NCI-H1436 treated with DMSO at 0.1 percent for 48 hours (cell line): ENCODE data around the gene DDX28.
"Not testable (repeated sequence)": the region's sequence is repeated elsewhere in the genome, so short reads cannot be mapped to it uniquely, and the experiment has no call there.

Experiments
- DNase-seq: peaks from one replicate; lab custom pipeline; 2025; lab: John Stamatoyannopoulos, UW

Gene DDX28

DNA sequence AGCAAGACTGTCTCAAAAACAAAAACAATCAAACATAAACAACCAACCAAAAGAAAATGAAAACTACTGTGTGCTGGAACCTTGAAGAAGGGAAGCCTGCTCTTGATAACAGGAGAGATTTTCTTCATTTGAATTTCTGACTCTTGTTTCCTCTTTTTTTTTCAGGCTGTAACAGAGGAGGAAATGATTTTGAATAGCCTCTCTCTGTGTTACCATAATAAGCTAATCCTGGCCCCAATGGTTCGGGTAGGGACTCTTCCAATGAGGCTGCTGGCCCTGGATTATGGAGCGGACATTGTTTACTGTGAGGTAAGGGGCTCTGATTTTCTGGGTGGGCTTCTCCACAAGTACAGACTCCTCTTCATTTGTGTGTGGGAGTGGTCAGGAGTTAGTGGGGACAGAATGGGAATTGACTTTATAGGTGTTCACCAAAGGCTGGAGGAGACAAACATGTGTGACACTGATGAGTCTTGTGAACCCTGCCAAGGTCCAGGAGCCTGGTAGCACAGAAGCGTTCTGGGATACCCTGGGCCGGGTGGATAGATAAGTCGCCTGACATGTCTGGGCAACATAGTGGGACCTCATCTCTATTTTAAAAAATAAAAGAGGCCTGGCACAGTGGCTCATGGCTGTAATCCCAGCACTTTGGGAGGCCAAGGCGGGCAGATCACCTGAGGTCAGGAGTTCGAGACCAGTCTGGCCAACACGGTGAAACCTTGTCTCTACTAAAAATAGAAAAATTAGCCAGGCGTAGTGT lies 15.0 kb upstream of the DDX28 start:
- no peak for DNase-seq

DNA sequence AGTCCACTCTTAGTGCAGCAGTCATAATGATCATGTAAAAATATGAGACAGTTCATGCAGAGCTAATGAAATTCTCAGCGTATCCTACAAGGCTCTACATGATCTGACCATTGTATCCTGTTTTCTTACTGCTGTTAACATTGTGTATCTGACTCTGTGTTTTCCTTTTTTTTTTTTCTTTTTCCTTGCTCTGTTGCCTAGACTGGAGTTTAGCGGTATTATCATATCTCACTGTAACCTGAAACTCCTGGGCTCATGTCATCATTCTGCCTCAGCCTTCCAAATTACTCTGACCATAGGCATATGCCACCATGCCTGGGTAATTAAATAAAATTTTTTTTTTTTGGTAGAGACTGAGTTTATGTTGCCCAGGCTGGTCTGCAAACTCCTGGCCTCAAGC lies 12.2 kb upstream of the DDX28 start:
- no peak for DNase-seq

DNA sequence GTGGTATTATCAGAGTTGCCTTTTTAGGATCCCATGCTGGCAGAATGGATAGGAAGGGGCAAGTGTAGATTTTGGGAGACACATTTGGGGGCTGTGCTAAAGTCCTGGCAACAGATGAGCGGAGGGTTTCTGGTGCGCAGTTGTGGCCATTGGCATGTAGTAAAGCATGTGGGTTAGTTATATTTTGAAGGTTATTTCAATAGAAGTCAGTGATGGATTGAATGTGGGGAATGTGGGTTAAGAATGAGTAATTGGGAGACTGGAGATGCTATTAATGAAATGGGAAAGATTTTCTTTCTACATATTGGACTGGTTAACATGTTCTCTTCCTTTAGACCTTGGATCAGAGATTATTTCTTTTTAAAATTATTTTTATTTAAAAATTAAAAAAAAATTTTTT lies 10.1 kb upstream of the DDX28 start:
- DNase-seq, result no peak

DNA sequence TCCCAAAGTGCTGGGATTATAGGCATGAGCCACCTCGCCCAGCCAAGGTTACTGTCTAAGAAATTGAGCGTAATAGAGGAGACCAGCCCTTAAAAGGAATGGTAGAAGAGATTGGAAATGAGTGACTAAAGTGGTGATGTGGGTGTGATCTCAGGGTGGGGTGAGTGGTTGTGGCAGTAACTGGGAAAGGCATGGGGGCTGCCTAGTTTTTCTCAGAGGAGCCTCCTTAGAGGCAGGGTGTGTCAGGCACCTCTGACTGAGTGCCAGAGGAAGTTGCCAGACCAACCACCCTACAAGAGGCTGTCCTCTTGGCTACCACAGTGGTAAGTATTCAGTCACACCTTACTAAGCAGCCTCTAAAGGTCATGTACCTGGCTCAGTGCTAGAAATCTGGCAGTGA lies 8.9 kb upstream of the DDX28 start:
- DNase-seq, result no peak

DNA sequence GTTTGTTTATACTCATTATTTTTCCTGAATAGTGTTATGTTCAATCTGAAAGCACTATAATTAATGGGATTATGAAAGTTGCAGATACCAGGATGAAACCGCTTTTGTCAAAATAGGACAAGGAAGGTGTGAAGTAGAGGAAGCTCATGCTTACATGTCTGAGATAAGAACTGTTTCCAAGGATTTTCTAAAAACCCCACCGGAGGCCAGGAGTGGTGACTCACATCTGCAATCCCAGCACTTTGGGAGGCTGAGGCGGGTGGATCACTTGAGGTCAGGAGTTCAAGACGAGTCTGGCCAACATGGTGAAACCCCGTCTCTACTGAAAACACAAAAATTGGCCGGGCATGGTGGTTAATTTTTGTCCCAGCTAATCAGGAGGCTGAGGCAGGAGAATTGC lies 7.1 kb upstream of the DDX28 start:
- not testable (repeated sequence) for DNase-seq

DNA sequence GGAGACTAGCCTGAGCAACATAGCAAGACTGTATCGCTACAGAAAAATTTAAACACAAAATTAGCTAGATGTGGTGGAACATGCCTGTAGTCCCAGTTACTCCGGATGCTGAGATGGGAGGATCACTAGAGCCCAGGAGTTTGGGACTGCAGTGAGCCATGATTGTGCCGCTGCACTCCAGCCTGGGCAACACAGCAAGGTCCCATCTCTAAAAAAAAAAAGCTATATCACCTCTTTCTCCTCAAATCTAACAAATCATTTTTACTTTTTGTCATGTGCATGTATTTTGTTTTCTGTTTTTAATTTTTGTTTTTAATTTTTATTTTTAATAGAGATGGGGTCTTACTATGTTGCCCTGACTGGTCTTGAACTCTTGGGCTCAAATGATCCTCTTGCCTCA lies 6.0 kb upstream of the DDX28 start:
- no peak for DNase-seq

DNA sequence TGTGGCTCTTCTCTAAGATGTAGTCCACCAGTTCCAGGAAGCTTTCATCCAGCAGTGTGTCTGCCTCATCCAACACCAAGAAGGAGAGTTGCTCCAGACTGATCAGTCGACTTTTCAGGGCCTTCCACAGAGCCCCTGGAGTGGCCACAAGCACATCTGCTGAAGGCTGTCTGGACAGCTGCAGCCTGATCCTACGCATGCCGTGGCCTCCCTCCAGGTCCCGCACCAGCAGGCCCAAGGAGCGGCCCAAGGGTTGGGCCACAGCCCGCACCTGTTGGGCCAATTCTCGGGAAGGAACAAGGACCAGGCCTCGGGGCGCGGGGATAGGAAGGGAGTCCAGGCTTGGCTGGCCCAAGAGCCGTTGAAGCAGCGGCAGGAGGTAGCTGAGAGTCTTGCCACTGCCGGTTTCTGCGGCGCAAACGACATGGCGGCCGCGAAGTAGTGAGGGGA lies 729 bp downstream of the DDX28 start:
- DNase-seq, result no peak

DNA sequence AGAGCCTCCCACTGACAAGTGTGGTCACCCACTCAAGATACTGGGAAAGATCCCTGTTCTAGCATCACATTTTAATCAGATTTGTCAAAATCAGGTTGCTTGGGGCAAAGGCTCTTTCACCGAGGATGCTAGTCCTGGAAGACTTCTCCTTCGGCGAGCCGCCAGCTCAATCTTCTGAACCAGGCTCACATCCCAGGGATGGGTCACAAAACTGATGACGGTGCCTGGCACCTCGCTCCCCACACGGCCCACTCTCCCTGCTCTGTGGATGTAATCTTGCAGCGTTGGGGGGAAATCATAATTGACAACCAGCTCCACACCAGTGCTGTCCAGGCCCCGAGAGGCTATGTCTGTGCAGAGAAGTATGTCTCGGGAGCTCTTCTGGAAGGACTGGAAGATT lies 1.5 kb downstream of the DDX28 start:
- no peak for DNase-seq

DNA sequence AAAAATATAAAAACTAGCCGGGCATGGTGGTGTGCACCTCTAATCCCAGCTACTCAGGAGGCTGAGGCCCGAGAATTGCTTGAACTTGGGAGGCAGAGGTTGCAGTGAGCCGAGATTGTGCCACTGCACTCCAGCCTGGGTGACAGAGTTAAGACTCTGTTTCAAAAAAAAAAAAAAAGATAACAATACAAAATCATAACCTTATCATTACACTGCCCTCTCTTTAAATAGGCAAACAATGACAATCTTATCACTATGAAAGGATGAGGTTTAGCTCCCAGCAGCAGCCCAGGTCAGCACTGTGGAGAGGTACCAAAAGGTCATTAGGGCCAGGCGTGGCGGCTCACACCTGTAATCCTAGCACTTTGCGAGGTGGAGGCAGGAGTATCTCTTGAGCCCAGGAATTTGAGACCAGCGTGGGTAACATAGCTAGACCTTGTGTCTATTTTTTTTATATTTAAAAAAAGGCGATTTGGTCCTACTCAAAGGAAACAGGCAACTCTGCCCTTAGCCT lies 3.8 kb downstream of the DDX28 start:
- DNase-seq, result no peak

DNA sequence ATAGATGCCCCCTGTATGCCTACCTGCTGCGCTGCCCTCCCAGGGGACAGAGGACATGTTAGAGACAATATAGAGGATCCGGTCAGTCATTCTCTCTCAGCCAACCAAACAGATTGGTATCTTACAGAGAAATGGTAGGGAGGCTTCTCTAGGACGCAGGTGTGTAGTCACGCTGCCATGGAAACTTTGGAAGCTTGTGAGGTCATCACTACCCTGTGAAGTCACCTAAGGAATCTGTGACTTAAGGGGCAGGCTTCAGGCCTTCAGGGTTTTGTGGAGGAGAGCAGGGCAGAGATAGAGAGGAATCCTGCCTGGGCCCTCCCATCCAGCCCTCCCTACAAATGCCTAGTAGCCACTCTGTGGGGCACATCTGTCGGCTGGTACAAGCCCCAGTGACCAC lies 7.4 kb downstream of the DDX28 start, which contains the start of gene DPEP2NB:
Gene DPEP2NB, minus strand, starts transcription at position 231 of the 400 bp plus-strand sequence. Its CDS starts 141 bp downstream, at position 90.
- DNase-seq, result no peak

DNA sequence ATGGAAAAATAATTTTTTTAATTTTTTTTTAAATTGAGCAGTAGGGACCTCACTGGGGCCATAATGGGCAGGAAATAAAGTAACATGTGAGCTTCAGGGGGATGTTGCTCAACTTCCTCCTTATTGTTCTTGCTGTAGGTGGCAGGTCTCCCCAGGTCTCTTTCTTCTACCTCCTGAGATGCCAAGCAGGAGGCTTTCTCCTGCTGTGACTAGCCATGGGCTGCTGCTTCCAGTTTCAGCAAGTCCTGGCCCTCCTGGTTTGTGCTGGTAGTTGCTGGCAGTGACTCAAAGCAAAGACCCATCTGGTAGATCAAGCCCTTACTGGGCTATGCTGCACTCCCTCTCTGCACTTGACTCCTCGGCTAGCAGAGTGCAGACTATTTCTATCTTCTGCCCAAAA lies 9.6 kb downstream of the DDX28 start:
- DNase-seq, result no peak

DNA sequence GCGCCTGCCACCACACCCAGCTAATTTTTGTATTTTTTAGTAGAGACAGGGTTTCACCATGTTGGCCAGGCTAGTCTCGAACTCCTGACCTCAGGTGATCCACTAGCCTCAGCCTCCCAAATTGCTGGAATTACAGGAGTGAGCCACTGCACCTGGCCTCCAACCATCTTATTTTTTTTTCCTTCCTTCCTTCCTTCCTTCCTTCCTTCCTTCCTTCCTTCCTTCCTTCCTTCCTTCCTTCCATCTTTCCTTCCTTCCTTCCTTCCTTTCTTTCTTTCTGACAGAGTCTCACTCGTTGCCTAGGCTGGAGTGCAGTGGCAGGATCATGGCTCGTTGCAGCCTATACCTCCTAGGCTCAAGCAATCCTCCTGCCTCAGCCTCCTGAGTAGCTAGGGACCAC lies 13.2 kb downstream of the DDX28 start:
- DNase-seq, result not testable (repeated sequence)

DNA sequence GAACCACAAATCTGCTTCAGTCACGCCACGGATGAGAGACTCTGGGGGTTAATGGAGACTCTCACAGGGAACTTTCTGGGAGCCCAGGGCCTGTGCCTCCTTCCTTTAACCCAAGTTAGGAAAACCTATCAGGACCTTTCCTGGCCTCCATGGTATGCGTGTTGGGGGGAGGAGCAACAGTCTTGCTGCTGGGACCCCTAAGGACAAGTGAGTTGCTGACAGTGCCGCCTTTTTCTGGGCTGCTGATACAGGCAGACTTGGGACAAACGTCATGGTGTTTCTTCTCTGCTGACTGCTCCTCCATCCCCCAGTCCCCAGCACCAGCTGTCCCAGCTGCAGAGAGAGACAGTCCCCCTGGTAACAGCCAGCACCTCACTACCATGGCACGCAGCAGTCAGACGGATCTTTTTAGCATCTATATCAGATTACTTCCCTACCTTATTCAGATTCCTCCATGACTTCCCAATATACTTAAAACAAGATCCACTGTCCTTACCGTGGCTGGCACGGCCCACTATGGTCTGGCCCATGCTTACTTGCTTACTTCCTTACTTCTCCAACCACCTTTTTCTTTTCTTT lies 13.8 kb downstream of the DDX28 start:
- no peak for DNase-seq

DNA sequence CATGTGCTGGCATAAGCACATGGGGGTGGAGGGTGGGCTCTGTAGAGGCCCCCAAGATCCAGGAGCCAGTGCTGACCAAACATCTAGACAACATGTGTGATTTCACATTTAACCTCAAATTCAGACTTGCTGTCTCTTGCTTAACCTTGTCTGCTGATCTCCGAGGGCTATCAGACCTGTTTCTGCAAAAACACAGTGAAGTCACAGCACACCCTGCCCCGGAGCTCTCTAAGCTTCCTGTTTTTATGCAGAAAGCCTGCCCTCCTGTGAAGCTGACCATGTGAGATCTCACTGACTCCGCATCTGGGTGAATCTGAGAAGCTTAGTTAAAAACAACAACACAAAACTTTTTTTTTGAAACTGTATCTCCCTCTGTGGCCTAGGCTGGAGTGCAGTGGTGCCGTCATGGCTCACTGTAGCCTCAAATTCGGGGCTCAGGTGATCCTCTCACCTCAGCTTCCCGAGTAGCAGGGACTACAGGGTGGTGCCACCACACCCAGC lies 17.2 kb downstream of the DDX28 start:
- DNase-seq, result no peak

DNA sequence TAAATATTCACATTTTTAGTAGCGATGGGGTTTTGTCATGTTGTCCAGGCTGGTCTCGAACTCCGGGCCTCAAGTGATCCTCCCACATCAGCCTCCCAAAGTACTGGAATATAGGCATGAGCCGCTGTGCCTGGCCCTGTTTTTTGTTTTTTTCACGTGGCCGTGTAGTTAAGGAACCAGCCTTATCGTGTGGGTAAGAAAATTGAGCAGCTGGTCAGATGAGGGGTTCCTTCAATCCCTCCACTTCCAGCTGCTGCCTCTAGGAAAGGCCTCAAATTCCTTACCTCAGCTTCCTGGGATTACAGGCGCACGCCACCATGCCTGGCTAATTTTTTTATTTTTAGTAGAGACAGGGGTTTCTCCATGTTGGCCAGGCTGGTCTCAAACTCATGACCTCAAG lies 17.8 kb downstream of the DDX28 start:
- no peak for DNase-seq

DNA sequence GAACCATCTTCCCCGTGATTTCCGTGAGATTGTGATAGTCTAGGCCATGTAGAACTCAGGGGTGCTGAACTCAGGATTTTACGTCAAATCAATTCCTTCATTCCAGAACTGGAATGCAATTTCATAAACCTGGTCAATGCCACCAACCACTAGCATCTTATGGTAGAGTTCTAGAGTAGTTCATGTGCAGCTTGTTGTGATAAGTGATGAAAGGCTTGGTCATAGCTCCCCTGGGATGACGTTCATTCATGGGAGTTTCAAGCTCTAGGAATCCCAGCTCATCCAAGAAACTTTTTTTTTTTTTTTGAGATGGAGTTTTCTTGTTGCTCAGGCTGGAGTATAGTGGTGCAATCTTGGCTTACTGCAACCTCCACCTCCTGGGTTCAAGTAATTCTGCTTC lies 20.0 kb downstream of the DDX28 start:
- DNase-seq, result no peak

DNA sequence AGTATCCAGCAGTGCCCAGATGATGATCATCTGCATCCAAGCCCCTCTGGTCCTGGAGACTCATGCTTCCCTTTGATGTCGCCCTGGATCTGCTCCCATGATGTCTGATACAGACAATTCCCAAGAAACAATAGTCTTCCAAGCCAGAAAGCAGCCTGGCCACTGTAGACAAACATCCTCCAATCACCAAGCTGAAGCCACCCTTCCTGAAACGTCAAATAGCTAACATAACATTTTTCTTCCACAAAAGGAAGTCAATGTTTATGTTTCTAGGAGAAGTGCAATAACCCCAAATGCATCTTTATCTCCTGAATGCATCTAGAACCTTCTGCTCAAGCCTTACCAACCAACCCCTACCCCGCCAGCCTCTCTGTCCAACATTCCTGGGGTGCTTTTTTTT lies 22.6 kb downstream of the DDX28 start:
- no peak for DNase-seq

DNA sequence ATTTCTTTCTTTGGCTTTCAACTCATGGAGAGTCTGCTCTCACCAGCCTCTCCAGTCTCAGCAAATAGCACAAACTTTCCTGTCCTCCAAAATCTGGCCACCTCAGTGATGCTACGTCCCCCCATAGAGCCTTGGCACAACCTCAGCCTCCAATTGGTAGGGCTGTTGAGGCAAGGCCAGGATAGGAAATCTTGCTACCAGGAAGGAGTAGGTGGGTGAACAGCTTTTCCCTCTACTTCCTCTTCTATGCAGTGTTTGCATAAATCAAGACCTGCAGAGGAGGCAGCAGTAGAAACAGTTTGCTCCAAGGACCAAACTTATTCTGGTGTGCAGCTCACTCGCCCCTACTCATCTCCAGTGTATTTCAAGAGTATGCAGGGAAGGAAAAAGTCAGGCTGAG lies 23.0 kb downstream of the DDX28 start:
- DNase-seq, result no peak

DNA sequence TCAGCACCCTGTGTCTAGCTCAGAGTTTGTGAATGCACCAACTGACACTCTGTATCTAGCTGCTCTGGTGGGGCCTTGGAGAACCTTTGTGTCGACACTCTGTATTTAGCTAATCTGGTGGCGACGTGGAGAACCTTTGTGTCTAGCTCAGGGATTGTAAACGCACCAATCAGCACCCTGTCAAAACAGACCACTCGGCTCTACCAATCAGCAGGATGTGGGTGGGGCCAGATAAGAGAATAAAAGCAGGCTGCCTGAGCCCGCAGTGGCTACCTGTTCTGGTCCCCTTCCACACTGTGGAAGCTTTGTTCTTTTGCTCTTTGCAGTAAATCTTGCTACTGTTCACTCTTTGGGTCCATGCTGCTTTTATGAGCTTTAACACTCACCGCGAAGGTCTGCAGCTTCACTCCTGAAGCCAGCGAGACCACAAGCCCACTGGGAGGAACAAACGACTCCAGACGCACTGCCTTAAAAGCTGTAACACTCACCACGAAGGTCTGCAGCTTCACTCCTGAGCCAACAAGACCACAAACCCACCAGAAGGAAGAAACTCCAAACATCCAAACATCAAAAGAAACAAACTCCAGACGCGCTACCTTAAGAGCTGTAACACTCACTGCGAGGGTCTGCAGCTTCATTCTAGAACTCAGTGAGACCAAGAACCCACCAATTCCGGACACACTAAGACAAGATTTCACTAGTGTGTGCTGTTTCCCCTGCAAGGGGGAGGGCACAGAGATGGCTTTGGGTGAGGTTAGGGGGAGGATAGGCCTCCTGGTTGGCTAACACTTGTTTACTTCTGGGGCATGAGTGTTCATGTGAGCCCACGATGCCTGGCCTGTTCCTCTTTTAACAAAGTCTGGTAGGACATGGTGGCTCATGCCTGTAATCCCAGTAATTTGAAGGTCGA lies 24.0 kb downstream of the DDX28 start, which contains the start of gene DPEP2:
Gene DPEP2, minus strand, starts transcription at position 706 of the 910 bp plus-strand sequence. CDS start 6,272 bp downstream, outside the sequence.
- not testable (repeated sequence) for DNase-seq

DNA sequence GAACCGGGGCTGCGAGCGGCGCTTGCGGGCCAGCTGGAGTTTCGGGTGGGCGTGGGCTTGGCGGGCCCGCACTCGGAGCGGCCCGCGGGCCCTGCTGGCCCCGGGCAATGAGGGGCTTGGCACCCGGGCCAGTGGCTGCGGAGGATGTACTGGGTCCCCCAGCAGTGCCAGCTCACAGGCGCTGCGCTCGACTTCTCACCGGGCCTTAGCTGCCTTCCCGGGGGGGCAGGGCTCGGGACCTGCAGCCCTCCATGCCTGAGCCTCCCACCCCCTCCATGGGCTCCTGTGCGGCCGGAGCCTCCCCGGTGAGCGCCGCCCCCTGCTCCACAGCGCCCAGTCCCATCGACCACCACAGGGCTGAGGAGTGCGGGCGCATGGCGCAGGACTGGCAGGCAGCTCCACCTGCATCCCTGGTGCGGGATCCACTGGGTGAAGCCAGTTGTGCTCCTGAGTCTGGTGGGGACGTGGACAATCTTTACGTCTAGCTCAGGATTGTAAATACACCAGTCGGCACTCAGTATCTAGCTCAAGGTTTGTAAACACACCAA lies 24.7 kb downstream of the DDX28 start:
- not testable (repeated sequence) for DNase-seq

DNA sequence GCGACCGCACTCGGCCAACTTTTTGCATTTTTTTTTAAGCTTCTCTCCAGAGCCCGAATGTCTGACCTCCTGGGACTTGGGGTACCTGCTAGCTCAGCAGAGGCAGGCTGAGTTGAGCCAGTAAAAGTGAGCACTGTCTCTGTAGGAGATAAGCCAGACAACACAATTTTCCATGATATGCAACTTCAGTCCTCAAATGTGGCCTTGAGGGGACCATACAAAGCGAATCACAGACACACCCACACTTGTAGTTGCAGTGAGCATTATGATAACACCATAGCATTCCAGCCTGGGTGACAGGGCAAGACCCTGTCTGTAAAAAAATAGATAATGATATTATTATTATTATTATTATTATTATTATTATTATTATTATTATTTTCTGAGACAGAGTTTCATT lies 26.4 kb downstream of the DDX28 start:
- DNase-seq, result no peak

DNA sequence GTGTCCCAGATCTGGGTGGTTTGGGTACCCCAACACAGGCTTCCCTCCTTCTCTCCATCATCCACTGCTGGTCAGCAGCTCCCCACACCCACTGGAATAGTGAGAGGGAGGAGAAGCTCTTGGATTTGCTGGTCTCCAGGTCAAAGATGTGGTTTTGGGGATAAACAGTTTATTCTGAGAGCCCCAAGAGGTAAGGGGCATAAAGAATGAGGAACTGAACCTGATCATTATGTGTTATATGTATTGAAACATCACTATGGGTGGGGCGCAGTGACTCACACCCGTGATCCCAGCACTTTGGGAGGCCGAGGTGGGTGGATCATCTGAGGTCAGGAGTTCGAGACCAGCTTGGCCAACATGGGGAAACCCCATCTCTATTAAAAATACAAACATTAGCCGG lies 27.6 kb downstream of the DDX28 start:
- no peak for DNase-seq
